ENCODE data around the gene CCDC167.

CCDC167 gene

DNA sequence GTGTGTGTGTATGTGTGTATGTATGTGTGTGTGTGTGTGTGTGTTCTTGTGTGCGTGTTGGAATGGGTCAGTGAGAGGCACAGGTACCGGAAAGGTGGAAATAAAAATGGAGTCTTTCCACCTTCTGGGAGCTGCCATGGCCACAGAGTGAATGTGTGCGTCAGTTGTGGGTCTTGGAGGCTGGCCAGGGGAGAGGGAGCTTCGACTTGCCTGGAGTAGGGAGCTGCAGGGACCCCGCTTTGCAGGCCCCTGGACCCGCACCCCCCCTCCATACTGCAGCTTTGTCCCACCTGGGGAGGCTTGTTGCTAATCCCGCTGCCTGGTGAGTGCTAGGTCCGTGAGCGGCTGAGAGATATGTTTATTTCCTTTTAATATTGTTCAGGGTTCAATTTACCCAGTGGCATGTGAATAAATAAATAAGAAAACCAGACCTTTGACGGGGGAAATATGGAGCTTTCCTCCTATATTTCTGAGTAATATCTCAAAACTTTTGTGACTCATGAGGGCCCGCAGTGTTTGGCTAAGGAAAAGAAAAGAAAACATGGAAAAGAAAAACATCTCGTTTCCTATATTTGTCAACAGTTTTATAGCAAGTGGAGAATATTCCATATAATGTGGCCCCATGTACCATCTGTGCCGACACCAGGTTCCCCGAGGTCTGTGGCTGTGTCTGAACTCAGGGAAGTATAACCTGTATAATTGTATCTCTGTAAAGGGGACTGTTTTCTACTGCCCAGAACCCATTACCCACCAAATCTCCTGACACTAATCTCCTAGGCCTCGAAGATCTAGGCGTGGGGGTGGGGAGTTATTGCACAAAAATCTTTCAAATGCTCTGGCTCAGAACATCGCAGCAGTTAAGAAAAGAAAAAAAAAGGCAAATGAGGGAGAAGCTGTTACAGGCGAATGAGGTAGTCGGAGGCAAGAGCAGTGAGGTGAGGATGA, 24.6 kb upstream of the CCDC167 start:
- Histone ChIP-seq H3K27ac (no peak overlapping the region), H4K20me1 (ENCODE audit: insufficient read depth) (no peaks in the 10 kb centered on the region), H3K27me3 (ENCODE audit: insufficient read depth, low read depth) (peaks cover 11% of the 10 kb centered on the region; the same call in 1 of the 2 replicates), H2AFZ (ENCODE audit: low read depth) (no peak overlapping the region), H3K4me3 (IDR thresholded peaks at IDR 0.05; ENCODE audit: insufficient read depth, low read depth, low read length) (no peak overlapping the region), H3K4me1 (ENCODE audit: low read depth, poor library complexity, severe bottlenecking) (peaks cover 12% of the 10 kb centered on the region), H3K36me3 (ENCODE audit: insufficient read depth) (no peaks in the 10 kb centered on the region), H3K9ac (no peak overlapping the region), H3K79me2 (ENCODE audit: insufficient read depth, low read depth) (no peaks in the 10 kb centered on the region), H3K4me2 (no peak overlapping the region)
- TF ChIP-seq, protein P1, sequence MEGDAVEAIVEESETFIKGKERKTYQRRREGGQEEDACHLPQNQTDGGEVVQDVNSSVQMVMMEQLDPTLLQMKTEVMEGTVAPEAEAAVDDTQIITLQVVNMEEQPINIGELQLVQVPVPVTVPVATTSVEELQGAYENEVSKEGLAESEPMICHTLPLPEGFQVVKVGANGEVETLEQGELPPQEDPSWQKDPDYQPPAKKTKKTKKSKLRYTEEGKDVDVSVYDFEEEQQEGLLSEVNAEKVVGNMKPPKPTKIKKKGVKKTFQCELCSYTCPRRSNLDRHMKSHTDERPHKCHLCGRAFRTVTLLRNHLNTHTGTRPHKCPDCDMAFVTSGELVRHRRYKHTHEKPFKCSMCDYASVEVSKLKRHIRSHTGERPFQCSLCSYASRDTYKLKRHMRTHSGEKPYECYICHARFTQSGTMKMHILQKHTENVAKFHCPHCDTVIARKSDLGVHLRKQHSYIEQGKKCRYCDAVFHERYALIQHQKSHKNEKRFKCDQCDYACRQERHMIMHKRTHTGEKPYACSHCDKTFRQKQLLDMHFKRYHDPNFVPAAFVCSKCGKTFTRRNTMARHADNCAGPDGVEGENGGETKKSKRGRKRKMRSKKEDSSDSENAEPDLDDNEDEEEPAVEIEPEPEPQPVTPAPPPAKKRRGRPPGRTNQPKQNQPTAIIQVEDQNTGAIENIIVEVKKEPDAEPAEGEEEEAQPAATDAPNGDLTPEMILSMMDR (conservative IDR thresholded peaks at IDR 0.05; ENCODE audit: low read depth, low read length): no peak

DNA sequence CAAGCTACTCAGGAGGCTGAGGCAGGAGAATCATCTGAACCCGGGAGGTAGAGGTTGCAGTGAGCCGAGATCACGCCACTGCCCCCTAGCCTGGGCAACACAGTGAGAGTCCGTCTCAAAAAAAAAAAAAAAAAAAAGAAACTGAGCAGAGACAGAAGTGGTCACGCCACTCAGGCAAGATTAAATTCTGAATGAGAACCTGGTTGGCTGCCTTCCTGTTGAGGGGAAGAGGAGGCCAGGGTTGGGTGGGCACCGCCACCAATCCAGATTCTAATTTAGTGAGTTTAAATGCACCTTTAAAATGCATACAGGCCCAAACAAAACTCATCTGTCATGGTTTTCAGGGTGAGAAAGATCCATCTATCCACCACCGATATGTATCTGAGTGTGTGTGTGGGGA, 23.7 kb upstream of the CCDC167 start:
- H3K27ac ChIP-seq: no peak overlapping the region
- peaks cover 11% of the 10 kb centered on the region; the same call in 1 of the 2 replicates for H3K27me3 ChIP-seq (ENCODE audit: insufficient read depth, low read depth)
- H3K36me3 ChIP-seq (ENCODE audit: insufficient read depth): no peaks in the 10 kb centered on the region
- H3K4me3 ChIP-seq (IDR thresholded peaks at IDR 0.05; ENCODE audit: insufficient read depth, low read depth, low read length): no peak overlapping the region
- H3K4me2 ChIP-seq: no peak overlapping the region
- no peaks in the 10 kb centered on the region for H3K79me2 ChIP-seq (ENCODE audit: insufficient read depth, low read depth)
- H3K9ac ChIP-seq: no peak overlapping the region
- no peaks in the 10 kb centered on the region for H4K20me1 ChIP-seq (ENCODE audit: insufficient read depth)
- peaks cover 12% of the 10 kb centered on the region for H3K4me1 ChIP-seq (ENCODE audit: low read depth, poor library complexity, severe bottlenecking)
- TF ChIP-seq, protein P1 (conservative IDR thresholded peaks at IDR 0.05; ENCODE audit: low read depth, low read length): no peak
- no peak overlapping the region for H2AFZ ChIP-seq (ENCODE audit: low read depth)

DNA sequence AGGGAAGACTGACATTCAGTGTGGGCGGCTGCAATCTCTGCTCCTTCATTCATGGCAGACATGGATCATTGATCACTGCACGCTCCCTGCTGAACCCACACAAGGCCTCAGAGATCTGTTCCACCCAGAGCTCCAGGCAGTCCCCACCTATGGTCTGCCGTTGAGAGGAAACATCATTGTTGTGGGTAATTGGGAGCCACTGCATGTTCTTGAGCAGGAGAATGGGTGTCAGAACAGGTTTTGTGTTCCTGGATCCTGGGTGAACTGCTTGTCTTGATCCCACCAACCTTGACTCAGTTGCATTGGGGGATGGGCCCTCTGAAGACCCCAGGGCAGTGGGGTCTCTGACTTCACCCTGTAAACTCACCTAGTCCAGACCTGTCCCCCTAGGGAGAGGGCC, 23.1 kb upstream of the CCDC167 start:
- Histone ChIP-seq H4K20me1 (ENCODE audit: insufficient read depth) (no peaks in the 10 kb centered on the region), H3K4me2 (no peak overlapping the region), H3K27ac (no peak overlapping the region), H3K79me2 (ENCODE audit: insufficient read depth, low read depth) (no peaks in the 10 kb centered on the region), H2AFZ (ENCODE audit: low read depth) (no peak overlapping the region), H3K4me3 (IDR thresholded peaks at IDR 0.05; ENCODE audit: insufficient read depth, low read depth, low read length) (no peak overlapping the region), H3K27me3 (ENCODE audit: insufficient read depth, low read depth) (peaks cover 11% of the 10 kb centered on the region; the same call in 1 of the 2 replicates), H3K4me1 (ENCODE audit: low read depth, poor library complexity, severe bottlenecking) (peaks cover 13% of the 10 kb centered on the region), H3K9ac (no peak overlapping the region), H3K36me3 (ENCODE audit: insufficient read depth) (no peaks in the 10 kb centered on the region)
- TF ChIP-seq, protein P1 (conservative IDR thresholded peaks at IDR 0.05; ENCODE audit: low read depth, low read length): no peak

DNA sequence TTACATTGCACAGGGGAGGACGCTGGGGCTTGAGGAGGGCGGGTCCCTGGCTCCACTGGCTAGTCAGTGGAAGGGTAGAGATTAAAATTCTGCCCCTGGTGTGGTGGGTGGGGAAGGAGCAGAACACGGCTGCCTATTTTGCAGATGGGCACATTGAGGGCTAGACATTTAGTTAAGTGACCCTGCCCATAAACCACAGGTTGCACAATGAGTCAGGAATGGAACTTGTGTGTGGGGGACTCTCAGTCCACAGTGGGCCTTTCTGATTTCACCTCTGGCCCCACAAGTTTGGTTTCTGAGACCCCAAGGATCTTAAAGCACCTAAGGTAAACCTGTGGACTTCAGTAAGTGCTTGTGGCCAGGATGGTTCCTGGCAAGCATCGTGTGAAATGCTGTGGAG, 22.0 kb upstream of the CCDC167 start:
- Histone ChIP-seq H3K79me2 (ENCODE audit: insufficient read depth, low read depth) (no peaks in the 10 kb centered on the region), H4K20me1 (ENCODE audit: insufficient read depth) (no peaks in the 10 kb centered on the region), H2AFZ (ENCODE audit: low read depth) (no peak overlapping the region), H3K27ac (no peak overlapping the region), H3K27me3 (ENCODE audit: insufficient read depth, low read depth) (peaks cover 6% of the 10 kb centered on the region; the same call in 1 of the 2 replicates), H3K4me3 (IDR thresholded peaks at IDR 0.05; ENCODE audit: insufficient read depth, low read depth, low read length) (no peak overlapping the region), H3K4me1 (ENCODE audit: low read depth, poor library complexity, severe bottlenecking) (peaks cover 22% of the 10 kb centered on the region), H3K36me3 (ENCODE audit: insufficient read depth) (no peaks in the 10 kb centered on the region), H3K9ac (no peak overlapping the region), H3K4me2 (no peak overlapping the region)
- TF ChIP-seq, protein P1 (conservative IDR thresholded peaks at IDR 0.05; ENCODE audit: low read depth, low read length): no peak

Measured in KMS-11 (cell line).